Measurements from ENCODE around the gene GRXCR2.
"Not testable (repeated sequence)": the region's sequence is repeated elsewhere in the genome, so short reads cannot be mapped to it uniquely, and the experiment has no call there.

Gene GRXCR2

GRCh38 chr5:145874765-145875164 lies 2.0 kb upstream of the GRXCR2 start:
- no peak for DNase-seq

GRCh38 chr5:145872486-145872885 lies 328 bp downstream of the GRXCR2 start:
- no peak for DNase-seq

DNA sequence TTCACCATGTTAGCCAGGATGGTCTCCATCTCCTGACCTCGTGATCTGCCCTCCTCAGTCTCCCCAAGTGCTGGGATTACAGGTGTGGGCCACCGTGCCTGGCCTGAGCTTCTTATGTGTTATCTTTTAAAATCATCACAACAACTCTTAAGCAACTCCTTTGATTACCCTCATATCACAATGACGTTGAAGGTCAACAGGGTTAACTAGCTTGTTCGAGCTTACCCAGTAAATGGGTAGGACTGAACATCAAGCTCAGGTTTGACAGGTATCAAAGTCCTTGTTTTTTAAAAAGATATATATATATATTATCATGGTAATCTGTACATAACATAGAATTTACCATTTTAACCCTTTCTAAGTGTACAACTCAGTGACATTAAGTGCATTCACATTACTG lies 3.1 kb downstream of the GRXCR2 start:
- no peak for DNase-seq

GRCh38 chr5:145867806-145868205 lies 5.0 kb downstream of the GRXCR2 start:
- no peak for DNase-seq

DNA sequence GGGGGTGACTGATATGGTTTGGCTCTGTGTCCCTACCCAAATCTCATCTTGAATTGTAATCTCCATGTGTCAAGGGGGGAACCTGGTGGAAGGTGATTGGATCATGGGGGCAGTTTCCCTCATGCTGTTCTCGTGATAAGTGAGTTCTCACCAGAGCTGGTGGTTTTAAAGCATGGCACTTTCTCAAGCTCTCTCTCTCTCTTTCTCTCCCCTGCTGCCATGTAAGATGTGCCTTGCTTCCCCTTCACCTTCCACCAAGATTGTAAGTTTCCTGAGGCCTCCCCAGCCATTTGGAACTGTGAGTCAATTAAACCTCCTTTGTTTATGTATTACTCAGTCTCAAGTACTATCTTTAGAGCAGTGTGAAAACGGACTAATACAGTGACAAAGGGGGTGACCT lies 8.4 kb downstream of the GRXCR2 start:
- DNase-seq, result not testable (repeated sequence)

DNA sequence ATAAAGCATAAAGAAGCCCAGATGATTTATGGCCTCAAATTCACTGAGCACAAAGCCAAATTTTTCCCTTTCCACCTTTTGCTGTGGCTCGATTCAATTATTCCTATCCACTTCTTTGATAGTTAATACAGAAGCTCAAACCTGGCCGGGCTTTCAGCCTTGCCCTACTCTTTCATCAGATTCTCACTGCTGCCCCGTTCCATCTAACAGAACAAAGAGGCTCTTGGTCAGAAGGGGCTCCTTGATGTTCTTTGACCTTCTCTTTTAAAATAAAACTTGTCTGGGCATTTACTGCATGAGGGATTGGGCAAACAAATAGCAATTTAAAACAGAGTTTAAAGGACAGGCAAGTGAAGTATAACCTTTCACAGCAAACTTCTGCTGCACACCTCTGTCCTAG lies 9.8 kb downstream of the GRXCR2 start:
- DNase-seq, result no peak

DNA sequence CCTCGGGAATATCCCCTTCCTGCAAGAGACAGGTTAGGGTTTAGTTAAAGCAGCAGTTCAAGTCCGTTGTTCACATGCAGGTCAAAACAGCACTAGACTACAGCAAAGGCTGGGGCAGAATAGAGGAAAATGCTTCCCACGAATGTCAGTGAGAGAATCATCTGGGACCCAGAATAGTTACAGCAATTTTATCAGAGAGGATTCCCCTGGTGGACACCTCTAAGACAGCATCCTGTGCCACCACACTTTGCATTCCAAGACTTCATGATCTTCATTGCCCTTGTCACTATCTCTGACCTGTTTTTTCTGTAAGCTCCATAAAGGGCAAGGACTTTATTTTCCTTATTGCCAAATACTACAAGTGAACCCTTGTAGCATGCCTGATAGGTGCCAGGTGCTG lies 12.9 kb downstream of the GRXCR2 start:
- no peak for DNase-seq

DNA sequence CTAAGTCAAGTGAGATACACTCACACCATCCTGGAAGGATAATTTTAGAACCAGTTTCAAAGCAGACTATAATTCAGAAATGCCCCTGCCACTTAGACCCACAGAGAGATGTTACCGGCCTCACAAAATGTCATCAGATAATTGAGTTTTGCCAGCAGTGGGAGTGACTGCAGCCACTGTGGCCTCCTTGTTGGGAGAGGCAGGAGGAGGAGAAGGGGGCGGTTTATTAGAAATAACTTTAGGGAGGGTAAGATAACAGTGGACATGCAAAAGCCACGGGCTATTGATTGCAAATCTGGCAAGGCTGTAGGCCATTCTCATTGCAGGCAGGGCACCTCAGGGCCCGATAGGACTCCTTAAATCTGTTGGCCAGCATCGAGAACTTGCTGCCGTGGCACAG lies 13.4 kb downstream of the GRXCR2 start:
- no peak for DNase-seq

GRCh38 chr5:145858959-145859358 lies 13.9 kb downstream of the GRXCR2 start:
- no peak for DNase-seq

GRCh38 chr5:145856285-145856818 lies 16.5 kb downstream of the GRXCR2 start:
- no peak for DNase-seq

DNA sequence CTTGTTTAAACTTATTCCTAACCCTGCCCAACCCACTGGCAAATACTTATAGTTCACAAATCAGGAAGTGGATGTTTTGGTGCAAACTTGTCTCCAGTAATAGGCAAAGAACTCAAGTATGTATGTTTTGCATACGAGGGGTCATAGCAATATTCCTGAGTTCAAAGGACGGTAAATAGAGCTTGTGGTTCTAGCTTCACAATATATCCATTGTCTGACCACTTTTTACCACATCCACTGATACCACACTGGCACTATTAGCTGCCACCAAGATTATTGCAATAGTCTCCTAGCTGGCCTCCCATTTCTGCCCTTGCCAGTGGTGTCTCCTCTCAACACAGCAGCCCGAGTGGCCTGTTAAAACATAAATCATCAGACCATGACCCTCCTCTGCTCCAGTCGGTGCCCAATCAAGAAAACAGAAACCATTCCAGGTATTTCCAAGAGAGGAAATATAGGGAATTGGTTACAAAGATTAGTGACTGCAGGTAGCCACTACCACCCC lies 17.0 kb downstream of the GRXCR2 start:
- DNase-seq, result no peak

DNA sequence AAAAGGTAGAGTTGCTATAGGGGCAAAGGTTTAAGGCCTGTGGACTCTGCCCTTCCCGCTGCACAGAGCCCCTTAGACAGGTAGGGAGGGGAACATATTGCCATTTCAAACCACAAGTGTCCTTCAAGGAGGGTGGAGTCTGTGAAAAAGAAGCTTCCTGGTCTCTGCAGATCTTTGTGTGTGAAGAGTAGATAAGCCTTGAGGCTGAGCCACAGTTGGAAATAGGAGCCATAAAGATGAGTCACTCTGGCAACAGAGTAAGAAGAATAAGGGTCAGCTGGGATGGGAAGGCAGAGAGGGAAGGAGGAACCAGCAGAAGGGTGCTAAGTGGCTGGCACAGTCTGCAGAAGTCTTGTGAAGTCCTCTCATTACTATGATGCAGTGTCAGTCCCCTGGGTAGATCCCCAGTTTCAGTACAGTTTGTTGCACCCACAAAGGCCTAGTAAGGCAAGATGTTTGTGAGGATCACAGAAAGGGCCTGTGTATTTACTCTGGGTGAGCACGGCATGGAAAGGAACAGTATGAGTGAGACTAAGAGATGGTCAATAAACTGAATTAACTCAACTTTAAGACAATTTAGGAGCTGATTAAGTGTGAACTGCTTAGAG lies 18.1 kb downstream of the GRXCR2 start:
- no peak for DNase-seq

DNA sequence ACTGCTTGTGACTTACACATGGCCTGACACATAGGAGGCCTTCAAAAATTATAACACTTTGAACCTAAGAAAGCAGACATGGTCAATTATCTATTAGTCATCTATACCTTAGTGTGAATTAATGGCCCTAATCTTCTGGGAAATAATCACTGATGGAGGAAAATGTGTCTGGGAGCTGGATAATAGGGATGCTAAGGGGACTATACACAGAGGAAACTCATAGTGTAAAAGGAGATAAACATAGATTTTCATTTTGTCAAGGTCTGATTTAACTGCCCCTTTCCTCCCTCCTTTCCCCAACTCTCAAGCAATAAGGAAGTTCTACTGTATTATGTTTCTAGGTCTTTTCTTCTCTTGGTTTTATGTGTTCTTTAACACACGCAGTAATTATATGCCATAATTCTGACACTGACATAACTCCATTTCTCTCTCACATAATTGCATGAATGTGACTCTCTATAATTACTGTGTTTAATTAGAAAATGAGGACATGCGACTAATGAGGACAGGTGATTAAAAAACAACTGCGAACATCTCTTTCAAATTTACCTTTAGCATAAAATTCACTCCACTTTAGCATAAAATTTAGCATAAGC lies 18.9 kb downstream of the GRXCR2 start:
- no peak for DNase-seq

DNA sequence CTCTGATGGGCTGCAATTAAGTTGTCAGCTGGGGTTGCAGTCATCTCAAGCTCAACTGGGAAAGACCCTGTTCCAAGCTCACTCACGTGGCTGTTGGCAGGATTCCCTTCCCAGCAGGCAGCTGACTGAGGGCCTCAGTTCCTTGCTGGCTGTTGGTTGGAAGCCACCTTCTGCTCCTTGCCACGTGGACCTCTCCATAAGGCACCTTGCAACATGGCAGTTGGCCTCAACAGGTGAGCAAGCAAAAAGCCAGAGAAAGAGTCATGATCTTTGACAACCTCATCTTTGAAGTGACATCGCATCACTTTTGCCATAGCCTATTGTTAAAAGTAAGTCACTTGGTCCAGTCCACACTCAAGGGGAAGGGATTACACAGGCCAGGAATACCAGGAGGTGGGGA lies 19.8 kb downstream of the GRXCR2 start:
- DNase-seq, result no peak

GRCh38 chr5:145848854-145849253 lies 24.0 kb downstream of the GRXCR2 start:
- DNase-seq, result no peak

DNA sequence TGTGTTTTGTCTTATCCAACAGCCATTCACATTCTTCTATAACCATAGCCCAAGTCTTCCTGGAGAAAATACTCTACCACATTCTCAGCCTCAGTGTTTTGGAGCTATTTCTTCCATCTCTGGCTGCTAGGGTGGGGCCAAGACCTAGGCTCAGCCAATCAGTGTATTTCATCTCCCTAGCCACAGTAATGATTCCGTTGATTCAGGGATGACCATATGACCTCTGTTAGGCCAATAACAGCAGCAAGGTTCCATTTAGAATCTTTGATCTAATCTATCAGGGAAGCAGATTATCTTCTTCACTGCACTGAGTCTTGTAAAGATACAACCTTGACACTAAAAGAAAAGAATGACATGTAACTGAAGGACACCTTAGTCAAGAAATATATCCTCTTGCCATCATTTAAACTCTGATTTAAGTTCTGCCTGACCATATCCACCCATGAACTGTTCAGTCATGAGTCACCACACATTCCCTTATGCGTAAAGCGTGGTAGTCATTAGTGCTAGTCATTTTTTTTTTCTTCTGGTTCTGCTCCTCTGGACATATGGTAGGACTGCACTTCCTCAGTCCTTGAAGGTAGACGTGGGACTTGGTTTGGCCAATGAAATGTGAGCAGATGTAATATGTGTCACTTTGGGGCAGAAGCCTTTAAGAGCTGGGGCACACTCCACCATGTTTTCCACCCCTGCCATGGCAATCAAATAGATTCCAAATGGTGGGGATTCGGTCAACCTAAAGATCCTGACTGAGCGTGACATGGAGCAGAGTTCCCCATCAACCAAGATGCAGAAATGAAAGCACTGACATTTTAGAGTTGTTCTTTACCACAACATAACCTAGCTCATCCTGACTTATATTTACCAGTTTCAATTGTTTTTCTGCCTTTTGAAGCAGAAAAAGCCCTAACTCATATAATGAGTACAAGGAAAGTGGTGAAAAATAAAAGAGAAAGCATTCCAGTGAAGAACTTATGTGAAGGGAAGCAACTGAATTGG lies 25.0 kb downstream of the GRXCR2 start:
- DNase-seq, result no peak

DNA sequence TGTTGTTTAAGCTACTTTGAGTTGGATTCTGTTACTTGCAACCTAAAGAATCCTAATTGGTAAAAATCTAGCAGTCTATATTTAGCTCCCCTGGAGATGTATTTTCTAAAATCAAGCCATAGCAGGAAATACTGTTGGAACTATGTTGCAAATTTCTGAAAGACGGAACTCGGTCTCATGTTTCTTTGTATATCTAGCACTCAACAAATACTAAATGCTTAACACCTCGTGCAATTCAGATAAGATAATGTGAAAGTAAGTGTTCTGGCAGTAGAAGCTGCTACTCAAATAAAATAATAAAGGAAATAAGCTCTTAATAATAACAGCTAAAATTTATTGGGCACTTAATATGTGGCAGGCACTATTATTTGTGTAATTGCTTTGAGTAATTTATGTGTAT lies 26.7 kb downstream of the GRXCR2 start:
- no peak for DNase-seq

GRCh38 chr5:145841299-145841698 lies 31.5 kb downstream of the GRXCR2 start:
- no peak for DNase-seq

DNA sequence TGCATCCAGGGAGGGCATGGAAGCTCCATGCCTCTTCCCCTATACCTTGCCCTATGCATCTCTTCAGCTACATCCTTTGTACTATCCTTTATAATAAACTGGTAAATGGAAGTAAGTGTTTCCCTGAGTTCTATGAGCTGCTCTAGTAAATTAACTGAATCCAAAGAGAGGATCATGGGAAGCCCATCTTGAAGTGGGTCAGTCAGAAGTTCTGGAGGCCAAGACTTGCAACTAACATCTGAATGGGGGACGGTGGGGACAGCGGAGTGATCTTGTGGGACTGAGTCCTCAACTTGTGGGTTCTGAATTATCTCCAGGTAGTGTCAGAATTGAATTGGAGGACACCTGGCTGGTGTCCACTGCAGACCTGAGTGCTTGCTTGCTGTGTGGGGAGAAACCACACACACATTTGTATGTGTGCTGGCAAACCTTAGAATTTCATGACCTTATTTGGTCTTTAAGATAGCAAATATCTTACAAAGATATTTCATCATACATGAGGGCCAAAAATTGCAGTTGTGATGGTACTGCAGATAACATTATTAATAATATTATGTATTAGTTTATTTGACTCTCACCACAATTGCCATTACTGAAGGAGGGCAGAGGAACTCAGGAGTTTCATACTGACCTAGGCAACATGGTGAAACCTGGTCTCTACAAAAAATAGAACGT lies 32.2 kb downstream of the GRXCR2 start:
- no peak for DNase-seq

DNA sequence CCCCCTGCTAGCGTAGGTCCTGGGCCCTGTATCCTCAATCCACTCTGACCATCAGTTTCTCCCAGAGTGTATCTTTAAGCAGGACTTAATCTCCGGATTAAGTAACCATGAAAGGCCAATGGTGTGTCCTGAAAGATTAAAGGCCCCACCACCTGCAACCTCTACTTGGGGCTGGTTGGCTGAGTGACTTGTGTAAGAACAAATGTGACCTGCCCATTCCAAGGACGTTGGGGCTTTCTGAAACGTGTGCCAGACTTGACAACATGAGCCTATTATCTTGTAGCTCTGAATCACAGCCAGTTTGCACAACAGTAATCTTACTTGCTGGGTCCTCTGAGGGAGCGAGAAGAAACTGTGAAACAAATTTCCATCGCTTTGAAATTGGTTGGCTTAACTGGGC lies 34.5 kb downstream of the GRXCR2 start:
- DNase-seq, result no peak

DNA sequence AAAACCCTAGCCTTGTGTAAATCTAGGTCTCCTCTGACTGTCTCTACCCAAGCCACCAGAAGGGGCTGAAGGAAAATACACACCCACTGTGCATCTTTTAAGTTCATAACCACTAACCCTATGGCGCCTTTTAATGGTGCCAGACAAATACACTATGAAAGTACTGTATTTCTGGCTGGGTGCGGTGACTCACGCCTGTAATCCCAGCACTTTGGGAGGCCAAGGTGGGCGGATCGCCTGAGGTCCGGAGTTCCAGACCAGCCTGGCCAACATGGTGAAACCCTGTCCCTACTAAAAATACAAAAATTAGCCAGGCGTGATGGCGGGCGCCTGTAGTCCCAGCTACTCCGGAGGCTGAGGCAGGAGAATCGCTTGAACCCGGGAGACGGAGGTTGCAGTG lies 36.6 kb downstream of the GRXCR2 start:
- not testable (repeated sequence) for DNase-seq

GRCh38 chr5:145835848-145836239 lies 37.0 kb downstream of the GRXCR2 start:
- DNase-seq, result no peak
